ENCODE data around the gene RPUSD1.
"Not testable (repeated sequence)": the region's sequence is repeated elsewhere in the genome, so short reads cannot be mapped to it uniquely, and the experiment has no call there.

Gene RPUSD1

DNA sequence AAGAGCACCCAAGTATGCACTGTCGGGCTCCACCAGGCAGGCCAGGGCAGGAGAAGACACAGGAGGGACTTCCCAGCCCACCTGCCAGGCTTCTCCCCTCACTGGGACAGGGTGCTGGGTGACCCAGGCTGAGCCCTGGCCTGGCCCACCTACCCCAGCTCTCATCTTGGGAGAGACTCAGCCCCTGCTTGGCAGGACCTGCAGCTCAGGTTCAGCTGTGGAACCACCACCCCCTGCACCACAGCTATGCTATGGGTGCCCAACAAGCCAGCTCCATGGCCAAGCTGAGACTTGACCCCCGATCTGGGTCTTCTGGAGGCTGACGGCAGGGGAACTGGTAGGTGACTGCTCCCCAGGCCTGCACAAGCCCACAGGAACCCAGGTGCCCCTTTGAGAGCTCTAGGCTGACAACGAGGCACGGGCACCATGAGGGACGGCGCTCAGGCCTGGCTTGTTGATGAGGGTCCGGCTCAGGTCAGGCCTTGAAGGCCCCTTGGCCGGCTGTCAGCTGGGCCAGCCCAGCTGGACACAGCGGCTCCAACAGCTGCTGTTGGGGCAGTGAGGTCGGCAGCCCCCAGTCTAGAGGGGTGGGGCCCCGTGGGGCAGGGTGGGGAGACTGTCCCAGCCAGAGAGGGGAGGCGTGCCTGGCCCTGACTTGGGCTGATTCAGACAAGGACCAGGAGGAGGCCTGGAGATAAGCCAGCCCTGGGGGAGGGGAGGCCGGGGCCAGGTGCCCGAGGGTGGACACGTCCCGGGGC, 4.6 kb downstream of the RPUSD1 start:
- H3K36me3 ChIP-seq (ENCODE audit: control insufficient read depth, insufficient read depth, low read length): no peaks in the 10 kb centered on the region
- H3K4me1 ChIP-seq (ENCODE audit: control insufficient read depth, insufficient read depth, low read length): no peaks in the 10 kb centered on the region
- H3K9ac ChIP-seq (ENCODE audit: low read length): no peak overlapping the region
- H3K27me3 ChIP-seq (ENCODE audit: control insufficient read depth, insufficient read depth, low read length): peaks cover 18% of the 10 kb centered on the region
- no peak overlapping the region for H3K4me3 ChIP-seq (ENCODE audit: low read length)
- no peak overlapping the region for H3K27ac ChIP-seq (ENCODE audit: low read depth, low read length)

DNA sequence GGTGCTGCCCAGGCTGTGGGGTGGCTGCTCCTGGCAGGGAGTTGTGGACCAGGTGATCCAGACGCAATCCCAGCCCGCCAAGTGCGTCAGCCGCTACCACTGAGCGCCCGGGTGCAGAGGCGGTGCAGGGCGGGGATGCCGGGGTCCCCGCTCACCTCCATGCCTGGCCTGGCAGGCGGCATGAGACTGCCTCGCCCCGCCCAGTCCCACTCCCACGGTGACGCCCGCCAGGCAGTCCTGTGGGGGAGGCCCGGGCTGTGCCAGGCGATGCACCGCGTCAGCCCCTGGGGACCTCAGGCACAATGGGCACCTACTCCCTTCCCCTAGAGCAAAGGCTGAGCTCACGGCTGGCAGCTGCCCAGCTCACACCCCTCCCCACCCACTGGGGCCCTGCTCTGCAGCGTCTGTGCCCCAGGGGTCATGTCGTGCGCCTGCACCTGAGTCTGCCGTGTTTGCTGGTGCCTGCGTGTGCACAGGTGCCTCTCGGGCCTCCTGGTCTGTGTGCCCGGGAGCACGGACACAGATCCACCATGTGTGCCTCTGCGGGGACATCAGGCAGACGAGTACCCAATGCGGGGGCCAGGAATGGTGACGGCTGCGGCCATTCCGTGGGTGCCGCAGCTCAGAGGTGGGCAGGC, 5.3 kb downstream of the RPUSD1 start:
- no peak overlapping the region for H3K4me3 ChIP-seq (ENCODE audit: low read length)
- H3K4me1 ChIP-seq (ENCODE audit: control insufficient read depth, insufficient read depth, low read length): no peaks in the 10 kb centered on the region
- no peak overlapping the region for H3K27ac ChIP-seq (ENCODE audit: low read depth, low read length)
- no peak overlapping the region for H3K9ac ChIP-seq (ENCODE audit: low read length)
- peaks cover 20% of the 10 kb centered on the region for H3K27me3 ChIP-seq (ENCODE audit: control insufficient read depth, insufficient read depth, low read length)
- H3K36me3 ChIP-seq (ENCODE audit: control insufficient read depth, insufficient read depth, low read length): no peaks in the 10 kb centered on the region

DNA sequence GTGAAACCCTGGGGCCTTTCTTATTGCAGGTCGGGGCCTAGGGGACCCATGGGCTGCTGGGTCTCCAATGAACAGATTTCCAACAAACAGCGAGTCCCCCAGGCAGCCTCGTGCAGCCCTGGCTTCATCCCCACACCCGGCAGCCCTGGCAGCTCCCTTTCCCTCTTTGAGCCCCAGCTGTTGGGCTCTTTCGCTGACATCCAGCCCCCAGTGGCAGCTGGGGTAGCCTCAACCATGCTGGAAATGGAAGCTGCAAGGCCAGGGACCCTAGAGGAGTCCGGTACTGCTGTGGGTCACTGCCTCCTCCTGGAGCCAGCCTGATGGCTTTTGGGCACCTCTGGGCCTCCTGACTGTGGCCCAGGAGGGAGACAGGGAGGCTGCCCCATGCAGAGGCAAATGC, 5.9 kb downstream of the RPUSD1 start:
- H3K27ac ChIP-seq (ENCODE audit: low read depth, low read length): no peak overlapping the region
- H3K36me3 ChIP-seq (ENCODE audit: control insufficient read depth, insufficient read depth, low read length): no peaks in the 10 kb centered on the region
- H3K4me1 ChIP-seq (ENCODE audit: control insufficient read depth, insufficient read depth, low read length): no peaks in the 10 kb centered on the region
- H3K4me3 ChIP-seq (ENCODE audit: low read length): no peak overlapping the region
- H3K27me3 ChIP-seq (ENCODE audit: control insufficient read depth, insufficient read depth, low read length): peaks cover 23% of the 10 kb centered on the region
- H3K9ac ChIP-seq (ENCODE audit: low read length): no peak overlapping the region

DNA sequence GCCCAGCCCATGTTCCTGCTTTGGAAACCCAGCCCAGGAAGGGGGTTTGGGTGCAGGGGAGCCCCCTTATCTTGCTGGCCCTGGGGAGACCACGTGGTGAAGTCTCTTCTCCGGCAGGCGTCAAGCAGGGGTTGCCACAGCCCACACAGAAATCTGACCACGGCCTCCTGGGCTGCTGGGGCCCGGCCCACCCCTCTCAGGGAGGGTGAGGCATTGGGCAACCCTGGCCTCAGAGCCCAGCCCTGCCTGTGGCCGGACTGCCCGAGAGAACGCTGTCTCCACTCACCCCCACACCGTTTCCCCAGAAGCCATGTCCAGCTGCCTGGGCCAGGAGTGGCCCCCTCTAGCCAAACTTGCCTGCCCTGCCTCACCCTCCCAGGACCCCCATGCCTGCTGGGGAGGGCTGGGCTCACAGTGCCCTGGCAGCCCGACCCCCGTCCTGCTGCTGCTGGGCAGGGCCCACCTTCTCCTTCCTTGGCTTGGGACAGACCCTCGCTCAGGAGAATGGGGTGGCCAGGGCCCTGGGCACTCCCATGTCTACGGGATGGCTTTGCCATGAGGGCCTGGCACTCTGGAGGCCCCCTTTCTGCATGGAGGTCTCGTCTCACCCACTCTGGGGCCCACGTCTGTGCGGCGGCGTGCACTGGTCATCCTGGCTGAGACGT, 6.7 kb downstream of the RPUSD1 start:
- Histone ChIP-seq H3K27me3 (ENCODE audit: control insufficient read depth, insufficient read depth, low read length) (peaks cover 23% of the 10 kb centered on the region), H3K36me3 (ENCODE audit: control insufficient read depth, insufficient read depth, low read length) (no peaks in the 10 kb centered on the region), H3K9ac (ENCODE audit: low read length) (no peak overlapping the region), H3K4me3 (ENCODE audit: low read length) (no peak overlapping the region), H3K27ac (ENCODE audit: low read depth, low read length) (no peak overlapping the region), H3K4me1 (ENCODE audit: control insufficient read depth, insufficient read depth, low read length) (no peaks in the 10 kb centered on the region)

GRCh38 chr16:780296-780695, 7.9 kb downstream of the RPUSD1 start:
- Histone ChIP-seq H3K9ac (ENCODE audit: low read length) (no peak overlapping the region), H3K36me3 (ENCODE audit: control insufficient read depth, insufficient read depth, low read length) (no peaks in the 10 kb centered on the region), H3K27ac (ENCODE audit: low read depth, low read length) (no peak overlapping the region), H3K4me1 (ENCODE audit: control insufficient read depth, insufficient read depth, low read length) (no peaks in the 10 kb centered on the region), H3K27me3 (ENCODE audit: control insufficient read depth, insufficient read depth, low read length) (peaks cover 23% of the 10 kb centered on the region), H3K4me3 (ENCODE audit: low read length) (no peak overlapping the region)

GRCh38 chr16:779561-779960, 8.6 kb downstream of the RPUSD1 start:
- no peak overlapping the region for H3K27ac ChIP-seq (ENCODE audit: low read depth, low read length)
- H3K9ac ChIP-seq (ENCODE audit: low read length): no peak overlapping the region
- H3K4me1 ChIP-seq (ENCODE audit: control insufficient read depth, insufficient read depth, low read length): no peaks in the 10 kb centered on the region
- H3K36me3 ChIP-seq (ENCODE audit: control insufficient read depth, insufficient read depth, low read length): no peaks in the 10 kb centered on the region
- H3K27me3 ChIP-seq (ENCODE audit: control insufficient read depth, insufficient read depth, low read length): peaks cover 23% of the 10 kb centered on the region
- no peak overlapping the region for H3K4me3 ChIP-seq (ENCODE audit: low read length)

DNA sequence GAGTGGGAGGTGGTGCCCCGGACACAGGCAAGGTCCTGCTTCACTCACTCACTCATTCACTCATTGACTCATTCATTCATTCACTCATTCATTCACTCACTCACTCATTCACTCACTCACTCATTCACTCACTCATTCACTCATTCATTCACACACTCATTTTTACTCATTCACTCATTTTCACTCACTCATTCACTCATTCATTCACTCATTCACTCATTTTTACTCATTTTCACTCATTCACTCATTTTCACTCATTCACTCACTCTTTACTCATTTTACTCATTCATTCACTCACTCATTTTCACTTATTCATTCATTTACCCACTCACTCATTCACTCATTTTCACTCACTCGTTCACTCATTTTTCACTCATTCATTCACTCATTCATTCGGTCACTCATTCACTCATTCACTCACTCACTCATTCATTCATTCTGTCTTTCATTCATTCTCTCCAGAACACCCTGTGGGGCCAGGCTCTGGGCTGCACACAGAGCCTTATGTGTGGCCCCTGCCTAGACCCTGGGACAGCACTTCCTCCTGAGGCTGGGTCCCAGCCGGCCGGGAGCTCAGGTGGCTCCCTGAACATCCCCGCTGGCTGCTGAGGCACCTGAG, 9.2 kb downstream of the RPUSD1 start:
- Histone ChIP-seq H3K36me3 (ENCODE audit: control insufficient read depth, insufficient read depth, low read length) (no peaks in the 10 kb centered on the region), H3K27ac (ENCODE audit: low read depth, low read length) (no peak overlapping the region), H3K9ac (ENCODE audit: low read length) (no peak overlapping the region), H3K4me1 (ENCODE audit: control insufficient read depth, insufficient read depth, low read length) (no peaks in the 10 kb centered on the region), H3K4me3 (ENCODE audit: low read length) (no peak overlapping the region), H3K27me3 (ENCODE audit: control insufficient read depth, insufficient read depth, low read length) (peaks cover 23% of the 10 kb centered on the region)

DNA sequence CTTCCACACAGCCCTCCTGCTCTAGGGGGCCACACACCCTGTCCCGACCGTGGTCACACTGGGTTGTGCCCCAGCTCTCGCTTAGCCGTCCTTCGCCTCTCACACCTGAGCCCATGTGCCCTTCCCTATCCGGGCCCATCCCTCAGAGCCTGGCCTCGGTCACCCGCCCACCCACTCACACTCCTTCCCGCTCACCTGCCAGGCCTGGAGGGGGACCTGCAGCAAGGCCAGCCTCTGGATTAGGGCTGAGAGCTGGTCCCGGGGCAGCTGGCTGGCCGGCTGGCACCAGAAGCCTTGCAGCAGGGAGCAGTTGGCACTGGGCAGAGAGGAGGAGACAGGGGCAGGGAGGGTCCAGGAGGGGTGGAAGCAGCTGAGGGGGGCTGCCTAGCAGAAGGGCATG, 9.7 kb downstream of the RPUSD1 start:
- H3K27me3 ChIP-seq (ENCODE audit: control insufficient read depth, insufficient read depth, low read length): peaks cover 21% of the 10 kb centered on the region
- H3K4me3 ChIP-seq (ENCODE audit: low read length): no peak overlapping the region
- H3K27ac ChIP-seq (ENCODE audit: low read depth, low read length): no peak overlapping the region
- no peaks in the 10 kb centered on the region for H3K36me3 ChIP-seq (ENCODE audit: control insufficient read depth, insufficient read depth, low read length)
- H3K9ac ChIP-seq (ENCODE audit: low read length): no peak overlapping the region
- H3K4me1 ChIP-seq (ENCODE audit: control insufficient read depth, insufficient read depth, low read length): no peaks in the 10 kb centered on the region

DNA sequence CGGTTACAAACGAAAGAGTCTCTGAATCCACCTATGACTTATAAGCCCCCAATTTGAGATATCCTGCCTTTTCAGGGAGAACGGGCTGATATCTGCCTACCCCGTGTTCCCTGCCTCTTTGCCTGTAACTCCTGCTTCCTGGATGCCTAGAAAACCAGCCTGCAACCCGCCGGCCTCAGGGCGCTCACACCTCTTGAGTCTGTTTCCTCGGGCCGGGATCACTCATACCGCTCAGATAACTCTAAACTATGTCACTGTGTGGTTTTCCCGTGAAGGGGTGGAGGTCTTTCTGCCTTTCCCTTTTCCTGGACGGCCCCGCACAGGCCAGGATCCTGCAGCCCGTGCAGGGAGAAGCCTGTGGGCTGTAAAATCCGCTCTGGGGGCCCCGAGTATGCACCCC, 10.4 kb downstream of the RPUSD1 start:
- Histone ChIP-seq H3K9ac (ENCODE audit: low read length) (no peak overlapping the region), H3K4me3 (ENCODE audit: low read length) (no peak overlapping the region), H3K27ac (ENCODE audit: low read depth, low read length) (no peak overlapping the region), H3K36me3 (ENCODE audit: control insufficient read depth, insufficient read depth, low read length) (no peaks in the 10 kb centered on the region), H3K27me3 (ENCODE audit: control insufficient read depth, insufficient read depth, low read length) (peaks cover 18% of the 10 kb centered on the region), H3K4me1 (ENCODE audit: control insufficient read depth, insufficient read depth, low read length) (no peaks in the 10 kb centered on the region)

DNA sequence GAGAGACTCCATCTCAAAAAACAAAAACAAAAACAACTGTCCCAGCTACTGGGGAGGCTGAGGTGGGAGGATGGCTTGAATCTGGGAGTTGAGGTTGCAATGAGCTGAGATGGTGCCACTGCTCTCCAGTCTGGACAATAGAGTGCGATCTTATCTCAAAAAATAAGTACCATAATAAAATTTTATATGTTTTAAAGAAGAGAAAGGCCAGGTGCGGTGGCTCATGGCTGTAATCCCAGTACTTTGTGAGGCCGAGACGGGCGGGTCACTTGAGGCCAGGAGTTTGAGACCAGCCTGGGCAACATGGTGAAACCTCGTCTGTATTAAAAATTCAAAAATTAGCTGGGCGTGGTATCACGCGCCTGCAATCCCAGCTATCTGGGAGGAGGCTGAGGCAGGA, 11.4 kb downstream of the RPUSD1 start:
- Histone ChIP-seq H3K27me3 (ENCODE audit: control insufficient read depth, insufficient read depth, low read length) (peaks cover 15% of the 10 kb centered on the region), H3K4me3 (ENCODE audit: low read length) (no peak overlapping the region), H3K4me1 (ENCODE audit: control insufficient read depth, insufficient read depth, low read length) (no peaks in the 10 kb centered on the region), H3K27ac (ENCODE audit: low read depth, low read length) (no peak overlapping the region), H3K9ac (ENCODE audit: low read length) (no peak overlapping the region), H3K36me3 (ENCODE audit: control insufficient read depth, insufficient read depth, low read length) (no peaks in the 10 kb centered on the region)

DNA sequence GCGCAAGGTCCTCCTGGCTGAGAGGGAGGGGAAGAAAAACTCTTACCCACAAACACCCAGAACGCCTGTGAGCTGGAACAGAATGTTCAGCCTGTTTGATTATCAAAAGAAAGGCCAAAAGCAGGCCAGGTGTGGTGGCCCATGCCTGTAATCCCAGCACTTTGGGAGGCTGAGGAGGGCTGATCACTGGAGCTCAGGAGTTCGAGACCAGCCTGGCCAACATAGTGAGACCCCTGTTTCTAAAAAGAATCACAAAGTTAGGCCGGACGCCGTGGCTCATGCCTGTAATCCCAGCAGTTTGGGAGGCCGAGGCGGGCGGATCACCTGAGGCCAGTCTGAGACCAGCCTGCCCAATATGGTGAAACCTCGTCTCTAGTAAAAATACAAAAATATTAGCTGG, 11.9 kb downstream of the RPUSD1 start:
- not testable (repeated sequence) for H3K4me3 ChIP-seq (ENCODE audit: low read length); H3K9ac ChIP-seq (ENCODE audit: low read length); H3K4me1 ChIP-seq (ENCODE audit: control insufficient read depth, insufficient read depth, low read length); H3K27ac ChIP-seq (ENCODE audit: low read depth, low read length); H3K36me3 ChIP-seq (ENCODE audit: control insufficient read depth, insufficient read depth, low read length)
- H3K27me3 ChIP-seq (ENCODE audit: control insufficient read depth, insufficient read depth, low read length): peaks cover 11% of the 10 kb centered on the region

GRCh38 chr16:775236-775796, 12.9 kb downstream of the RPUSD1 start:
- no peak overlapping the region for H3K27ac ChIP-seq (ENCODE audit: low read depth, low read length)
- no peak overlapping the region for H3K4me3 ChIP-seq (ENCODE audit: low read length)
- no peaks in the 10 kb centered on the region for H3K4me1 ChIP-seq (ENCODE audit: control insufficient read depth, insufficient read depth, low read length)
- no peak overlapping the region for H3K9ac ChIP-seq (ENCODE audit: low read length)
- peaks cover 5% of the 10 kb centered on the region for H3K27me3 ChIP-seq (ENCODE audit: control insufficient read depth, insufficient read depth, low read length)
- H3K36me3 ChIP-seq (ENCODE audit: control insufficient read depth, insufficient read depth, low read length): no peaks in the 10 kb centered on the region

Measured in rectal smooth muscle tissue (tissue), 1 donor.